ENCODE measurements around the gene TMEM242. TPM values are rescaled to one million over a fixed set of nuclear protein-coding genes. Genes with fewer than 3 reads are reported as not detected.
"Not testable (repeated sequence)": the region's sequence is repeated elsewhere in the genome, so short reads cannot be mapped to it uniquely, and the experiment has no call there.

TMEM242 gene
- polyA plus RNA-seq (ENCODE audit: insufficient read length in 4 of 4), result 10 to 100 TPM; 11.8 to 15.1 (median 14.3) TPM

DNA sequence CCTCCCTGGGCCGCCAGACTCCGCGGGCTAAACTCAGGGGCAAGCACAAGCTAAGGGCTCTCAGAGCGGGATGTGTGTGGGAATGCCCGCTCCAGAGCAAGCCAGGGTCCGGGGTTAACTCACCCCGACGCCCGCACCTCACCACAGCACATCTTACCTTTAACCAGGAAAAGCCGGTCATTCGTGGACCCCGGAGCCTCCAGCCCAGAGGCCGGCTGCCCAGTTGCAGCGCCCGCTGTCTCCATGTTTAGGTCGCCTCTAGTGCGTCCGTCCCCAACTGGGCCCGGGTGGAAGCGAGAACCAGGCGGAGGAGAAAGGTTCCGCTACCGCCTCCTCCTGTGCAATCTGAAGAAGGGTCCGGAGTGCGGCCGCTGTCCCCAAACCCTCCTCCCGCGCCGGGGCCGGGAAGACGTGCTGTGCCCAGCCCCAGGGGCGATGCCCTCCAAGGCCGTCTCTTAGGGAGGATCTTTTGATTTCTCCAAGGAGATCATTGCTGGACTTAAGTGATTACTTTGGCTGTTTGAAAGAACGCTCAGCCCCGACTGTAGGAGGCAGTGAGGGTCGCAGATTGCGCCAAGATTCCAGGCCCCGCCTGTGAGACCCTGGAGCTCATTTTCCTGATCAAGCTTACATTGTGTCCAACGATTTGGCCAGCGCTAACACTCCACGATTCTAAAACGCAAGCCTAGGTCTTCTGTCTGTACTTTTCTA lies at the start of gene TMEM242:
TSS of gene TMEM242 (minus strand) at position 265 of the 711 bp plus-strand sequence. CDS start at position 245, 20 bp downstream.
- peak; percentile 89 to 98 (median 92) for DNase-seq (ENCODE audit: low read depth in 4 of 4, low spot score in 2 of 4)

DNA sequence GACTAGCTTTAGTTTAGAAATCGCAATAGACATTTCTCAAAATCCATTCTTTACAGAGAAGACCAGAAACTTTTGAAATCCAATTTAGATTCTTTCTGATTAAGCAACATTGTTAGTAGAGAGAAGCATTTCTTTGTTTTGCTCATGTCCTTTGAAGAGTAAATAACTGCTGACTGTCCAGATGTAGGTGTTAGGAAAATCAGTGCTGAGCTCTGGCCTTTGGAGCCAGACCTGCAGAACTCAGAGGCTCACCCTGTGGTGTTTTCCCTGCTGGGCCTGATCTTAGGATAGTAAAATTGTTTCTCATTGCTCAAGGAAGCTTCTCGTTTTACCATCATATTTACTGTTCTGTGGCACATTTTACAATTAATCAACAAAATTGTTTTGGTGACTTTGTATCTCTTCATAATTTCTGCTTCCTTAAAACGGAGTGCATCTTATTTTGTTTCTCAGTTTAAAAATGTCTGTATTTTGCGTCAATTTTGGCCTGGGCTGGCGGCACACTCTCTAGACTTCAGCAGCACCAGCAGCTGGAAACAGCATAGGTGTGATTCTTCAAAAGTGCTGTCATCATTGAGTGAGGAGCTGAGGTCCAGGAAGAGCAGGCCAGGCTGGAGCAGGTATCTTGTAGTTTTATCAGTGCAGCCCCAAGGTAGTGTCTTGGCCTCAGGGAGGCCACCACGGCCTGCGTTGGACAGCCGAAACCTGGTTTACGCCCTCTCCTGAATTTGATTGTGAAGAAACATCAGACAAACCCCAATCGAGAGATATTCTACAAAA lies 49.4 kb upstream of the TMEM242 start:
- DNase-seq (ENCODE audit: low read depth in 4 of 4, low spot score in 2 of 4), result no peak

DNA sequence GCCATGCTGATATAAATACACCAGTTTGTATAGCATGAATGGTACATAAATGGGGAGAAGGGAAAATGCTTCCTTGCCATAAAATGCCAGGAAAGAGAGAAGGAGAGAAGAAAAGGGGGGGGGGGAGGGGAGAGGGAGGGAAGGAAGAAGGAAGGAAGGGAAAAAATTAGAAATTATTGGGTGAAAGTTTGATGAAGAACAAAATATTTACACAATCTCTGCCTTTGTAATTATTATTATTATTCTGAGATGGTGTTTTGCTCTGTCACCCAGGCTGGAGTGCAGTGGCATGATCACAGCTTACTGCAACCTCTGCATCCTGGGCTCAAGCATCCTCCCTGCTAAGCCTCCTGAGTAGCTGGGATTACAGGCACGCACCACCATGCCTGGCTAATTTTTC lies 47.4 kb upstream of the TMEM242 start:
- DNase-seq (ENCODE audit: low read depth in 4 of 4, low spot score in 2 of 4), result no peak

DNA sequence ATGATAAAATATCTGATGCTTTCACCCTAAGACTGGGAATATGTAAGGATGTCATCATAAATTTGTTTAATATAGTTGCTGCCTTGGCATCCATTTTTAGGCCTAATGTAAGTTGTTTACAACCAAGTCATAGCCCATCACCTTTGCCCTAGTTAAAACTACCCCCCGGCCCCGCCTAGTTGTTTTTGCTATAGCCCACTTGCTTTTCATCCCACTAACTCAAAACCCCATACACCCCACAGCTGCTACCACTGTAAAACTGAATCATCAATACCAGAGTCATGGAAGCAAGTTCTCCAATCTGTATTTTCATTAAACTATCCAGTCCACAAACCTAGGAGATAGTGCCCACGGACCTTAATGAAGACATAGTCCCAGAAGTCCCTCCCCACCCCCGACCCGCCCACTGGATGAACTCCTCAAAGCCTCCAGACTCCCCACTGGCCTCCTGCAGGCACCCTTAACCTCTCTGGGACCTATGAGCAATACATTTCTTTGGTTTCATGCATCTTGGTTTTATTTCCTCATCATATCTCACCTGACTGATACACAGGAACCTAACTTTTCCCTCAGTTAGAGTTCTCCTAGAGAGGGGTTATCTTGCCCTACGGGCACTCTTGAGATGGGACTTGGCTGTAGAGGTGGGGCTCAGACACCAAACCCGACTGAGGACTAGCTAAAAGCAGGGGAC lies 45.2 kb upstream of the TMEM242 start:
- no peak for DNase-seq (ENCODE audit: low read depth in 4 of 4, low spot score in 2 of 4)

DNA sequence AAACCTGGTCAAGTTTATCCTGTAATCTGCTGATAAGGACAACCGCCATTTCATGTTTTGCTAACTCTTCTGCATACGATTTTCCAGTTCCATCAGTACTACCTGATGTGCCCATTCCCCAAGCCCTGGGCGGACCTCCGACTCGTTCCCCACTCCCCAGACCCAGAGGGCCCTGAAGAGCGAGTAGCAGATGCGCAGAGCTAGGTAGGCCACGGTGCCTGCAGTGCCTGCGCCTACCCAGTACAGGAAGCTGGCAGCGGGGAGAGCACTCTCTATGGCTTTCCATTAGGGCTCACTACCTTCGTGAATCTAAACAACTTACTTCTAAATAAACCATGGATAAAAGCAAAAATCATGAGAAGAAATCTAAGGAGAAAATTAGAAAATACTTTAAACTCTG lies 43.3 kb upstream of the TMEM242 start:
- DNase-seq (ENCODE audit: low read depth in 4 of 4, low spot score in 2 of 4), result no peak

DNA sequence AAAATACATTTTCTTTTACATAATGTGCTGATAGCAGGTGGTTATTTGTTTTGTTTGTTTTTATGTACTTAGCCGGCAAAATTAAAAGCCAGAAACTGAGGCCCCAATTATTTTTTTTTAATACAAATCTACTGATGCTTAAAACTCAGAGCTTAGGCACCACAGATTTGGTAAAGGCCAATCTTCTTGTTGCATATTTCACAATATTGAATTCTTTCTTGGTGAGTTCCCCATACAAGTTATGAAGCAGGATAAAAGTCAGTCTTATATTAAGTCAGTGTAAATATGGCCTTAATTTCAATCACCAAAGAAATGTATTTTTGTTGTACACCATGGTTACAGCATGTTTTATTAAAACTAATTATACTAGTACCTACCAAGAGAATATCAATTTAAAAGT lies 41.4 kb upstream of the TMEM242 start:
- no peak for DNase-seq (ENCODE audit: low read depth in 4 of 4, low spot score in 2 of 4)

DNA sequence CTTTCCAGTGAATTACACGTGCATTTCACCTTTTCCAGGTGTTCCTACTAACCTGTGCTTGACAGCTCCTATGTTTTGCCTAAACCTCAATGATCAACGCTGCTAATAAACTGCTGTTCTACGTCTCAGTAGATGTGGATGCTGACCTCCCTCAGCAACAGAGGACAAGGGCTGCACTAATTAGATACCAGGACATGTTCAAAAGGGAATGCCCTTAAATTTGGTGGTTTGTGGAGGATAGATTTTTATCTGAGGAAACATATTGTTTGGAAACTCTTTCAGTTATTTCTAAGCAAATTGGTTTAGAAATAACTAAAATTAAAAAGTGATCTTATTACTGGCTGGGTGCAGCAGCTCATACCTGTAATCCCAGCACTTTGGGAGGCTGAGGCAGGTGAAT lies 38.6 kb upstream of the TMEM242 start:
- no peak for DNase-seq (ENCODE audit: low read depth in 4 of 4, low spot score in 2 of 4)

DNA sequence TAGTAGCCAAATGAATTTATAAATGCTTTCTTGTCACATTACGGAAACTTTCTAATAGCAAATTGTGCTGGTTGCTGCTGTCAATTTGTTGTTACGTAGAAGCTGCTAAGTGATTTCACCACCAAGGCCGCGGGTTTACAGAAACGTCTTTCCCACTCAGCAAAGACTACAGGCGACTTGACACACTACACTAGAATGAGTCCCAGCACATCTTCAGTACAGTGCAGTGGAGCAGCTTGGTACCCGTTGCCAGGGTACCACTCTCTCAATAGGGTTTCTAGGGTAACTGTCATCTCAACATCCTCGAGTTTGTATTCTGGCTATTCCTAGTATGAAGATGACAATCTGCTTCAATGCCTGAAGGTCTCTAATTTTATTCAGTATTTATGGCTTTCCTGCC lies 35.0 kb upstream of the TMEM242 start:
- no peak for DNase-seq (ENCODE audit: low read depth in 4 of 4, low spot score in 2 of 4)

DNA sequence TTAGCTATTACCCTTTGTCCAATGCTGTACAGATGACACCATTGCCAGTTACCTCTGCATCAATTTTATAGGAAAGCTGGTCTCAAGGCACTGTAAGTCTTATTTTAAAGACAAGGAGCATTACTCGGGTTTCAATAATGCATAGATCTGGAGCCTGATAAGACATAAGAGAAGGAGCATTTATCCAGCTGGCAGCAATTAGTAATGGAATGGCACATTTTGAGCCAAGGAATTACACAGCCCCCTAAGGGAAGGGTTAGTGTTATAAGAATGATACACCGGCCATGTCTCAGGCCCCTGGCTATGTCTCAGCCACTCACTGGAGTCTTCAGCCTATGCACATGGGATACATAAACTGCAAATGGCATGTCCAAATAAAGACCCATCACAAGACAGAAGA lies 23.1 kb upstream of the TMEM242 start:
- no peak for DNase-seq (ENCODE audit: low read depth in 4 of 4, low spot score in 2 of 4)

DNA sequence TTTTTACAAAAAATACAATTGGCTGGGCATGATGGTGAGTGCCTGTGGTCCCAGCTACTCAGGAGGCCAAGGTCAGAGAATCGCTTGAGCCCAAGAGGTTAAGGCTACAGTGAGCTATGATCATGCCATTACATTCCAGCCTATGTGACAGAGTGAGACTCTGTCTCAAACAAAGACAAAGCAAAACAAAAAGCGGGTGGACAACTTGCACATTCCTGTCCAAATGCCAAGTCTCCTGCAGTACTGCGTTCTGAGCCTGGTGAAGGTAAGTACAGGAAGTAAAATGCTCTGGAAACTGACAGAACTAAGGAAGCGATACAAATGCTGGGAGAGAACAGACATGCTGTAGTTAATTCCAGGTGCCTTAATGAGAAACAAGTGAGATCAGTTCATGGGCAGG lies 20.4 kb upstream of the TMEM242 start:
- no peak for DNase-seq (ENCODE audit: low read depth in 4 of 4, low spot score in 2 of 4)

DNA sequence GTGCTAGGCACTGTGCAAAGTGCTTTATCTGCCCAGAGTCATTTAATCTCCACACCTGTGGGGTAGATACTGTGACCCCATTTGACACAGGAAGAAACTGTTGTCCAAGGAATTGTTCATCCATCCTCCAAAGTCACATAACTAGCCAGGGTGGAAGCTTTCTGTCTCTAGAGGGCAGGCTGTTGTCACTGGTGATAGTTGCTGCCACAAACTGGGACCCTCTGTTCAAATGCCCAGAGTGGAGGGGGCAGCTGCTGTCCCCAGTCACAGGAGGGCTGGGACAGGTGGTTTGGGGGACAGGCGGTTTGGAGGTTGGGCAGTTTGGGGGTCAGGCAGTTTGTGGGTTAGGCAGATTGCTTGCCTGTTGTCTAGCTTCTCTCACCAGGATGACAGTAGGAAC lies 16.1 kb upstream of the TMEM242 start:
- DNase-seq (ENCODE audit: low read depth in 4 of 4, low spot score in 2 of 4), result no peak

DNA sequence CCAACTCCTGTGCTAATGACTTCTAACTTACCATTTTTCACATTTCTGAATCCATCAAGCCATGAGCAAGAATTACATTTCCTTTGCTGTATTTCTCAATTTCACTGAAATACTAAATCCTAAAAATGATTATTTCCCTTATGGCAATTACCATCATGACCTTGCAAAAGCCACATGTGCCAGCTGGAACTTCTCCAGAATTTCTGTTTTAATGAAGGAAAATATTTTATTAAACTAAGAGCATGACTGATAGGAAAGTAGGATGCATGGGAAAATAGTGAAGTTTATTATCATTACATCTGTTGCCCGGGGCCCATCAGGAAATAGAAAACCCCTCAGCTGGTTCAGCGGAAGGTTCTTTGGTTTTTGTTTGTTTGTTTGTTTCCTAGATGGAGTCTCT lies 14.4 kb upstream of the TMEM242 start:
- no peak for DNase-seq (ENCODE audit: low read depth in 4 of 4, low spot score in 2 of 4)

DNA sequence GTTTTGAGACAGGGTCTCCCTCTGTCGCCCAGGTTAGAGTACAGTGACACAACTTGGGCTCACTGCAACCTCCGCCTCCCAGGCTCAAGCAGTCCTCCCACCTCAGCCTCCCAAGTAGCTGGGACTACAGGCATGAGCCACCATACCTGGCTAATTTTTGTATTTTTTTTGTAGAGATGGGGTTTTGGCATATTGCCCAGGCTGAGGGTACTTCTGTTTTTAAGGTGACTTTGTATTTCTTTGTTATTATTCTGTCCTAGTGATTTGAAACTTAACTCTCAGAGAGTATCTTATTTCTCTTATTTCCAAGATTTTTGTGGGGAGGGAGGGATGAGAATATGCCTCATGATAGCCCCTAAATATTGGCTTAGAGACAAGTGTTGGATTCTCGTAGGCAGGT lies 14.0 kb upstream of the TMEM242 start:
- not testable (repeated sequence) for DNase-seq (ENCODE audit: low read depth in 4 of 4, low spot score in 2 of 4)

DNA sequence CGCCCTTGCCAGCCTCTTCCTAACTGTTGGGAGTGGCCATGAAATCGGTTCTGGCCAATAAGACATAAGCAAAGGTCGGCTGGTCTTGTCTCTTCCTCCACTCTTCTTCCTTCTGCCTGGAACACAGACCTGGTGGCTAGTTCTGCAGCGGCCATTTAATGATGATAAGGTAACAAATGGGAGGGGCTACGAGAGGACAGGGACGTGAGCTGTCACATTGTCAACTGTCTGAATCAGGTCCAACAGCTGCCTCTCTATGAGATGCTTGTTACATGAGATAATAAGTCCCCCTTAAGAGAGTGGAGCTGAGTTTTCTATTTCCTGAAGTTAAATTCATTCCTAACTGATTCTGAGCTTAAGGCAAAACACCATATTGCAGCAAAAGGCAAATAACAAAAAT lies 12.5 kb upstream of the TMEM242 start:
- no peak for DNase-seq (ENCODE audit: low read depth in 4 of 4, low spot score in 2 of 4)

DNA sequence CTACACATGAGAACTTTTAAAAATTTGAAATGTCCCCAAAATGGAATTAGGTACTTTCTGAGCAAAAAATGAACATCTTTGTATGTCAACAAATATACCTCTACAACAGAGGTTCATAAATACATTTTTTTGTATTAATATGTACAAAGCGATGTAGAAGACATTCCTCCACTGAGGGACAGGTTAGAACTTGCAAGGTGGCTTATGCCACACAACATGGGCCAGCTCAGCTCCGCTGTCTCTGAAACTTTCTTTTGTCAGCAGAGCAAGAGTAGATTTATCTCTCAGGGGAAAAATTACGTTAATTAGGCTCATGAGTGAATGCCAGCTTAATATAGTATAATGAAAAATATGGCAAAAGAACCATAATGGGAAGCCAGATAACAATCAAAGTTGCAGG lies 10.6 kb upstream of the TMEM242 start:
- no peak for DNase-seq (ENCODE audit: low read depth in 4 of 4, low spot score in 2 of 4)

DNA sequence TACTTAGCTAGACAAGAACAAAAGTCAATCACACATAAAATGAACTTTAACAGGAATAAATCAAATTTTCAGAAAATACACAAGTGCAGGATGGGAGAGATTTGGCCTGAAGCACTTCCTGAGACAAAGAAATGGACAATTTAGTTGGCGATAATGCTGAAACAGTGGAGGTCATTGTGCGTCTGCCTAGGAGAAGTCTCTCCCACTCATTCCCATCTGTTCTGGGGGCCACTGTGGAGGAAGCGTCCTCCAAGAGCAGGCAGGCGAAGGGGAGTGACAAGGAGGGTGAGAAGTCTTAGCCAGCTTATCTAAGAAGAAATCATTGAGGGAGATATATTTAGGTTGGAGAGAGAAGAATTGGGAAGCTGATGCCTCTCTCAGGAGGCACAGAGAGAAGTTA lies 10.2 kb upstream of the TMEM242 start:
- DNase-seq (ENCODE audit: low read depth in 4 of 4, low spot score in 2 of 4), result no peak

DNA sequence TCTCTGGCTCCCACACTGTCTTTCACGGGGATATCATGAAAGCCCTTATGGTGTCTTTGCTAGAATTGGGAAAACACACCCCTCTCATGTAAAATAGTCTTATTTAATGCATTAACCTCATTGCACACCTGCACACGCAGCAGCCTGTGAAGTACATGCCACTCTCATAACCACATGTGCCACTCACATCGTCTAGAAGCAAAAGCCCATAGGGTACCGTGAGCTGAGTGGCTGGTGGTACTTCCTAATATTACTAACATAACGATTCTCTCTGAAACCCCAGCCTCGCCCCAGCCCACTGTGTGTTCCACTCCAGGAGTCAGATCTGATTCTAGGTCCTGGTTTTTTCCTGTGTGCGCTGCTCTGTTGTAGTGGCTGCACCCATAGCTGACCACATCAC lies 9.5 kb upstream of the TMEM242 start:
- DNase-seq (ENCODE audit: low read depth in 4 of 4, low spot score in 2 of 4), result no peak

DNA sequence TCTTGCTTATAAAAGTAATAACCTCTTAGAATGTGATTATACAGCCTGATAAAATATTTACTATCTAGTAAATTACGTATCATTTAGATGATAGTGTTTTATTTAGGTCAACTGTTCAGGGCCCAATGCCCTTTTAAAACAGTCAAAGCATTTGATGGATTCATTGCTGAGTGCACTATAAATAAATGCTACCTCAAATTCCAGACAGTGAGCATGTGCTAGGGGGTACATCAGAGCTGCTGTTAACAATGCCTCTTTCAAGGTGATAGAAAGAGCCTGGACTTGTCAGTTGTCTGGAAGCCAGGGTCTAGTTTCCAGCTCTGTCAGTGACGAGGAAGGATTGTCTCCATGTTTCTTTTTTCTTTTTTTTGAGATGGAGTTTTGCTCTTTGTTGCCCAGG lies 7.5 kb upstream of the TMEM242 start:
- DNase-seq (ENCODE audit: low read depth in 4 of 4, low spot score in 2 of 4), result no peak

DNA sequence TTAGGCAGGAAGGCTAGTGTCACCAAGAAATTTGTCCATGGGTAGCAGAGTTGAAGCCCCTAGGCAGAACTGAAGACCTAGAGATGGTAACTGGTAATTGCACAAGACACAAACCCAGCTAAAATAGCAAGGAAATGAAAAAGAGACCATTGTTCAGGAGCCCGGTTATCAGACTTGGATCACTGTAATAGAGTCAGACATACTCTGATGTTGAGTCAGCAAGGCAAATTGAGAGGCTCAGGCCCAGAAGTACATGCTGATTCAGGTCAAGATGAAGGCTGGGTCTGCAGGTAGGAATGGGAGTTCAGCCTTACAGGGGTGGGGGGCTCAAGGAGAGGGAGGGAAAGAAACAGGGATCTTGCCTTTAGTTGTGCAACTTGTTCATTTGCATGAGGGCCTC lies 6.5 kb upstream of the TMEM242 start:
- DNase-seq (ENCODE audit: low read depth in 4 of 4, low spot score in 2 of 4), result no peak

DNA sequence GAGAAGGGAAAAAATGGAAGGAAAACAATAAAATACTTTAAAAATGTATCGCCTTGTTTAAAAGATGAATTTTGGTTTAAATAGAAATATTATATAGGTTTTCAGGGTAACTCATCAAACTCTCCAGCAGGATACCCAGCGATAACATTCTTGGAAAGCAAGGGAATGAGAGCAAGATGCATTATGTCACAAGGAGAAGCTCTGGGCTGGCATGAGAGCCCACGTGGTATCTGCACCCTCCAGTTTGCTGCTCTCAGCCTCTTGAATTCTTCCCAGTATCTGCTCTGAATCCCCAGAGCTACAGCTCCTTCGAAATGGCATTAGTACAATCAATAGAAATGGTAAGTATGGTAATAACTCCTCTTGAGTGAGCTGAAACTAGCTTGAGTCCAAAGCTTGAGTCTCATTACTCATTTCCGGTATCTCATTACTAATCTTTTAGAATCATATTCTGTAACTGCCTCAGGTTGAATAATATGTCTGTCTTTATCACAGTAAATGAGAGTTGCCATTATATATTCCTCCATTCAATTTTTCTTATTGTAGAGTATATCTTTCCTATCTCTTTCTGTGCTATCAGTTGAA lies 4.9 kb upstream of the TMEM242 start:
- DNase-seq (ENCODE audit: low read depth in 4 of 4, low spot score in 2 of 4), result no peak

DNA sequence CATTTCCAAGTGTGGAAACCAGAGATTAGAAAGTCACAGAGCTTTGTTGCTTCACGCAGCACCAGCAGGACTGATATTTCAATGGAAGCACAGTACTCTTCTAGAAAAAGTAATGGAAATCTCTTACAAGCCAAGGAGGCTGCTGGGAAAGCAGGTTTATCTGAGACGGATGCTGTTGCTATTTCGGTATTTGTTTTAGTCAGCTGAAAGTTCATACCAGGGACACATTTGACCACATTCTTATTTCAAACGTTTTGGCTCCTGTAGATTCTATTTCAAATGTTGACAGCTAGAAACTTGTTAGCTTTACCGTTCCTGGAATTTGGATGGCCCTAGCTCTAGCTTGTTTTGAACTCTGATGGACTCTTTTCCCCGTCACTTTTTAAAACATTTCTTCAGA lies 3.7 kb upstream of the TMEM242 start:
- no peak for DNase-seq (ENCODE audit: low read depth in 4 of 4, low spot score in 2 of 4)
